Tibial nerve (tissue), 4 donors: ENCODE results near the gene GPR15LG. TPM values are rescaled to one million over a fixed set of nuclear protein-coding genes. Genes with fewer than 3 reads are reported as not detected.

Experiments
- DNase-seq, 2 donors: peaks; one replicate each; pipeline ENCODE4 v3.0.0-alpha.2; 2019; ENCODE audit warnings: low spot score in 2 of 2
- H3K27ac ChIP-seq, 4 donors: fragments of 200-600 bp; sonication (generic) in 3 of 4; one replicate each; pipeline ENCODE4 v1.5.1; 2017 to 2019; ENCODE audit warnings: mild to moderate bottlenecking in 1 of 4
- H3K27me3 ChIP-seq, 2 donors: fragments of 200-600 bp; sonication (generic) in 1 of 2; one replicate each; pipeline versions ENCODE4 v1.5.1 to v1.6.0; 2017 to 2019
- H3K36me3 ChIP-seq, 3 donors: fragments of 200-600 bp; sonication (generic); one replicate each; pipeline ENCODE4 v1.5.1; 2018 to 2019
- H3K4me1 ChIP-seq, 4 donors: fragments of 200-600 bp; sonication (generic) in 3 of 4; one replicate each; pipeline ENCODE4 v1.5.1; 2017 to 2019
- H3K4me3 ChIP-seq, 4 donors: fragments of 200-600 bp; sonication (generic) in 3 of 4; one replicate each; pipeline ENCODE4 v1.5.1; 2017 to 2019; ENCODE audit warnings: mild to moderate bottlenecking in 1 of 4, moderate library complexity in 1 of 4
- H3K9me3 ChIP-seq, 4 donors: fragments of 200-600 bp; sonication (generic) in 3 of 4; one replicate each; pipeline ENCODE4 v1.5.1; 2017 to 2019
- EP300 ChIP-seq, 2 donors: sonication (generic); formaldehyde crosslinking; IDR thresholded peaks; one replicate each; pipeline ENCODE4 v1.6.1; 2017; ENCODE audit warnings: antibody characterized with exemption in 2 of 2, mild to moderate bottlenecking in 1 of 2
- POLR2A ChIP-seq, 2 donors: fragments of 450-650 bp; IDR thresholded peaks; one replicate each; pipeline ENCODE4 v1.6.1; 2017; ENCODE audit warnings: antibody characterized with exemption in 2 of 2, mild to moderate bottlenecking in 2 of 2, moderate library complexity in 2 of 2
- WGBS, 2 donors: methylation state at CpG; one replicate each; pipeline ENCODE4 v1.1.5; 2018; 5-methylcytosine and 5-hydroxymethylcytosine counted together
- total RNA-seq, 4 donors: library from RNA; depleted of rRNA; stranded (reverse); fragments of >200 nt; gene quantifications; one replicate each; pipeline ENCODE4 v1.1.0, GENCODE V29; 2016
- TF ChIP-seq, protein P1 (sequence below), 5 experiments: fragments of 200-600 bp in 3 of 5; fragments of 450-650 bp in 2 of 5; sonication (generic) in 3 of 5; IDR thresholded peaks; one replicate each; pipeline ENCODE4 v1.5.1; 2016 to 2019; ENCODE audit warnings: antibody characterized with exemption in 5 of 5, mild to moderate bottlenecking in 3 of 5, moderate library complexity in 2 of 5

Gene GPR15LG
- total RNA-seq, 4 donors from 2014 or later: not detected

- WGBS, 2 donors: 52 to 85% methylated on average over 3 of the region's 3 CpGs
- Histone ChIP-seq H3K9me3 (no peaks in the 10 kb centered on the region), H3K4me1 (peaks cover 0 to under 1% (median 0%) of the 10 kb centered on the region in 4 donors), H3K36me3 (no peaks in the 10 kb centered on the region), H3K27me3 (peaks cover 0 to 6% of the 10 kb centered on the region in 2 donors), H3K27ac (no peak overlapping the region), H3K4me3 (no peak overlapping the region)
- no peak for DNase-seq
- no peak for TF ChIP-seq EP300 (IDR thresholded peaks at IDR 0.05)
- TF ChIP-seq, protein P1, sequence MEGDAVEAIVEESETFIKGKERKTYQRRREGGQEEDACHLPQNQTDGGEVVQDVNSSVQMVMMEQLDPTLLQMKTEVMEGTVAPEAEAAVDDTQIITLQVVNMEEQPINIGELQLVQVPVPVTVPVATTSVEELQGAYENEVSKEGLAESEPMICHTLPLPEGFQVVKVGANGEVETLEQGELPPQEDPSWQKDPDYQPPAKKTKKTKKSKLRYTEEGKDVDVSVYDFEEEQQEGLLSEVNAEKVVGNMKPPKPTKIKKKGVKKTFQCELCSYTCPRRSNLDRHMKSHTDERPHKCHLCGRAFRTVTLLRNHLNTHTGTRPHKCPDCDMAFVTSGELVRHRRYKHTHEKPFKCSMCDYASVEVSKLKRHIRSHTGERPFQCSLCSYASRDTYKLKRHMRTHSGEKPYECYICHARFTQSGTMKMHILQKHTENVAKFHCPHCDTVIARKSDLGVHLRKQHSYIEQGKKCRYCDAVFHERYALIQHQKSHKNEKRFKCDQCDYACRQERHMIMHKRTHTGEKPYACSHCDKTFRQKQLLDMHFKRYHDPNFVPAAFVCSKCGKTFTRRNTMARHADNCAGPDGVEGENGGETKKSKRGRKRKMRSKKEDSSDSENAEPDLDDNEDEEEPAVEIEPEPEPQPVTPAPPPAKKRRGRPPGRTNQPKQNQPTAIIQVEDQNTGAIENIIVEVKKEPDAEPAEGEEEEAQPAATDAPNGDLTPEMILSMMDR (IDR thresholded peaks at IDR 0.05): no peak
- no peak for TF ChIP-seq POLR2A (IDR thresholded peaks at IDR 0.05)
These were observed 15.2 kb downstream of the GPR15LG start for GRCh38 chr10:84188815-84189214.

GRCh38 chr10:84190621-84191020 lies 17.0 kb downstream of the GPR15LG start:
- Histone ChIP-seq H3K36me3 (no peaks in the 10 kb centered on the region), H3K9me3 (no peaks in the 10 kb centered on the region), H3K4me3 (no peak overlapping the region), H3K27ac (no peak overlapping the region), H3K27me3 (peaks cover 0 to 23% of the 10 kb centered on the region in 2 donors), H3K4me1 (peaks cover 0 to 19% (median 7%) of the 10 kb centered on the region in 4 donors)
- WGBS, 2 donors: 85 to 93% methylated on average over 3 of the region's 3 CpGs
- TF ChIP-seq POLR2A (IDR thresholded peaks at IDR 0.05): no peak
- DNase-seq: no peak

GRCh38 chr10:84191106-84191505 lies 17.5 kb downstream of the GPR15LG start:
- Histone ChIP-seq H3K36me3 (no peaks in the 10 kb centered on the region), H3K9me3 (no peaks in the 10 kb centered on the region), H3K4me1 (peaks cover 0 to 19% (median 7%) of the 10 kb centered on the region in 4 donors), H3K4me3 (no peak overlapping the region), H3K27ac (no peak overlapping the region), H3K27me3 (peaks cover 0 to 27% of the 10 kb centered on the region in 2 donors)
- WGBS, 2 donors: 74 to 90% methylated on average over 5 of the region's 5 CpGs
- no peak for DNase-seq
- TF ChIP-seq EP300 (IDR thresholded peaks at IDR 0.05) (no peak), POLR2A (IDR thresholded peaks at IDR 0.05) (no peak)
- TF ChIP-seq, protein P1 (IDR thresholded peaks at IDR 0.05): no peak

GRCh38 chr10:84193327-84193726 lies 19.7 kb downstream of the GPR15LG start:
- no peaks in the 10 kb centered on the region for H3K36me3 ChIP-seq
- H3K9me3 ChIP-seq: no peaks in the 10 kb centered on the region
- no peak for DNase-seq
- H3K4me3 ChIP-seq: no peak overlapping the region
- TF ChIP-seq POLR2A (IDR thresholded peaks at IDR 0.05) (no peak), EP300 (IDR thresholded peaks at IDR 0.05) (no peak)
- TF ChIP-seq, protein P1 (IDR thresholded peaks at IDR 0.05): no peak
- no peak overlapping the region for H3K27ac ChIP-seq
- H3K4me1 ChIP-seq: peaks cover 0 to 19% (median 7%) of the 10 kb centered on the region in 4 donors
- peaks cover 0 to 38% of the 10 kb centered on the region in 2 donors for H3K27me3 ChIP-seq
- WGBS, 2 donors: 97 to 100% methylated on average over 2 of the region's 2 CpGs

DNA sequence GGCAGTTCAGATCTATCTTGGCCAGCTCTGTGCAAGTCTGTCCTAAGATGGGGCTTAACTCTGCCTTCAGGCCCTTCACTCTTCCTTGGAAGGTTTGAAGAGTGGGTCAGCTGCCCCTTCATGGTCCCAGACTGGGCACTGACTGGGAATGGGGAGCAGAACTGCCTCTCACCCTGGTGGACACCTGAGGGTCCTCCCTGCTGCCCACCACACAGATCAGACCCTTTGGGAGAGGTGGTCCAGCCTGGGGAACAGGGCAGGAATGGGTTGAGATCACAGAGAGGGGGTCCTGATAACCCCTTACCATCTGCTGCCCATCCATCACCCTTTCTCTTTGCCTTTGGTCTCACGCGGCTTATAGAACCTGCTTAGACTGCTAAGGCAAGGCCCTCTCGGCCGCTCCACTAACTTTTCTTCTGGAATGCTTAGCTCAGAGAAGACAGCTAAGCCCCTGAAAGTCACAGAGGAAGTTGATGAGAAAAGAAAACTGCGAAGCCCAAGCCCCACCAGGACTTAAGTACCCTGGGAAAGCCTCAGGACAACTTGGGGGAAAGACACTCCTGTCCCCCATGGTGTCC lies 20.3 kb downstream of the GPR15LG start:
- H3K36me3 ChIP-seq: no peaks in the 10 kb centered on the region
- peaks cover 0 to 38% of the 10 kb centered on the region in 2 donors for H3K27me3 ChIP-seq
- H3K9me3 ChIP-seq: no peaks in the 10 kb centered on the region
- no peak overlapping the region for H3K27ac ChIP-seq
- 25 to 36% methylated on average over 5 of the region's 5 CpGs for WGBS, 2 donors
- no peak for DNase-seq
- peak overlapping the region; percentile 25 to 57 (median 38) for H3K4me3 ChIP-seq
- no peak for TF ChIP-seq POLR2A (IDR thresholded peaks at IDR 0.05)
- no peak for TF ChIP-seq EP300 (IDR thresholded peaks at IDR 0.05)
- TF ChIP-seq, protein P1 (IDR thresholded peaks at IDR 0.05): no peak
- peaks cover 0 to 19% (median 7%) of the 10 kb centered on the region in 4 donors for H3K4me1 ChIP-seq
